Activated gamma-delta T cell (primary cell): Measurements from ENCODE around the gene ZNF226.
"Not testable (repeated sequence)": the region's sequence is repeated elsewhere in the genome, so short reads cannot be mapped to it uniquely, and the experiment has no call there.

Source experiments
- DNase-seq: peaks from one replicate; lab custom pipeline; 2025; lab: John Stamatoyannopoulos, UW
- total RNA-seq, 2 donors: gene quantifications; one replicate each; lab custom pipeline; 2026; lab: John Stamatoyannopoulos, UW

ZNF226 gene
- 81.4 to 90.3 reads per million in 2 donors for total RNA-seq

GRCh38 chr19:44164673-44165512, at the start of gene ZNF226:
Gene ZNF226, plus strand, starts transcription at chr19:44165100. Its CDS starts 4,981 bp downstream, at chr19:44170081.
- DNase-seq: no peak

GRCh38 chr19:44121162-44121561, 43.7 kb upstream of the ZNF226 start:
- DNase-seq: not testable (repeated sequence)

GRCh38 chr19:44131955-44132354, 32.9 kb upstream of the ZNF226 start:
- DNase-seq: no peak

GRCh38 chr19:44141191-44142058, 23.5 kb upstream of the ZNF226 start, which contains the start of gene ZNF234:
Gene ZNF234, plus strand, starts transcription at chr19:44141554. Its CDS starts 3,079 bp downstream, at chr19:44144633.
- DNase-seq: peak; percentile 33

- no peak for DNase-seq
Observed at GRCh38 chr19:44142059-44142433, 22.9 kb upstream of the ZNF226 start.

- no peak for DNase-seq
Observed at GRCh38 chr19:44149776-44150175, 15.1 kb upstream of the ZNF226 start.

GRCh38 chr19:44151491-44151890, 13.4 kb upstream of the ZNF226 start:
- no peak for DNase-seq

GRCh38 chr19:44156475-44156874, 8.4 kb upstream of the ZNF226 start:
- DNase-seq: no peak

GRCh38 chr19:44163789-44164188, 1.1 kb upstream of the ZNF226 start:
- DNase-seq: no peak

- no peak for DNase-seq
Observed at GRCh38 chr19:44164327-44164672, 600 bp upstream of the ZNF226 start.

GRCh38 chr19:44170660-44171059, 5.8 kb downstream of the ZNF226 start:
- not testable (repeated sequence) for DNase-seq

- no peak for DNase-seq
Observed at GRCh38 chr19:44176590-44176989, 11.7 kb downstream of the ZNF226 start.

- no peak for DNase-seq
Observed at GRCh38 chr19:44180968-44181367, 16.1 kb downstream of the ZNF226 start.

- no peak for DNase-seq
Observed at GRCh38 chr19:44182145-44182544, 17.2 kb downstream of the ZNF226 start.

GRCh38 chr19:44190020-44190419, 25.1 kb downstream of the ZNF226 start:
- no peak for DNase-seq

- no peak for DNase-seq
Observed at GRCh38 chr19:44192127-44192526, 27.2 kb downstream of the ZNF226 start.

GRCh38 chr19:44196772-44197171, 31.9 kb downstream of the ZNF226 start:
- no peak for DNase-seq

- DNase-seq: no peak
Observed at GRCh38 chr19:44202470-44202869, 37.6 kb downstream of the ZNF226 start.

GRCh38 chr19:44202974-44203373, 38.1 kb downstream of the ZNF226 start:
- DNase-seq: no peak

- not testable (repeated sequence) for DNase-seq
Observed at GRCh38 chr19:44203877-44204276, 39.0 kb downstream of the ZNF226 start.

GRCh38 chr19:44204772-44205171, 39.9 kb downstream of the ZNF226 start:
- no peak for DNase-seq

- DNase-seq: peak; percentile 20
Observed at GRCh38 chr19:44207126-44207803, 42.4 kb downstream of the ZNF226 start.
